22Rv1 (cell line): ENCODE measurements around the gene SPAG8.

ENCODE experiments used
- ZFX ChIP-seq: fragments of 450-650 bp; IDR thresholded peaks from 2 replicates; pipeline ENCODE4 v1.6.1; 2017; ENCODE audit warnings: antibody characterized with exemption, borderline replicate concordance
- TF ChIP-seq, protein P1 (sequence below): fragments of 450-650 bp; IDR thresholded peaks from 2 replicates; pipeline ENCODE4 v1.5.1; 2017; ENCODE audit warnings: mild to moderate bottlenecking

- TF ChIP-seq, protein P1, sequence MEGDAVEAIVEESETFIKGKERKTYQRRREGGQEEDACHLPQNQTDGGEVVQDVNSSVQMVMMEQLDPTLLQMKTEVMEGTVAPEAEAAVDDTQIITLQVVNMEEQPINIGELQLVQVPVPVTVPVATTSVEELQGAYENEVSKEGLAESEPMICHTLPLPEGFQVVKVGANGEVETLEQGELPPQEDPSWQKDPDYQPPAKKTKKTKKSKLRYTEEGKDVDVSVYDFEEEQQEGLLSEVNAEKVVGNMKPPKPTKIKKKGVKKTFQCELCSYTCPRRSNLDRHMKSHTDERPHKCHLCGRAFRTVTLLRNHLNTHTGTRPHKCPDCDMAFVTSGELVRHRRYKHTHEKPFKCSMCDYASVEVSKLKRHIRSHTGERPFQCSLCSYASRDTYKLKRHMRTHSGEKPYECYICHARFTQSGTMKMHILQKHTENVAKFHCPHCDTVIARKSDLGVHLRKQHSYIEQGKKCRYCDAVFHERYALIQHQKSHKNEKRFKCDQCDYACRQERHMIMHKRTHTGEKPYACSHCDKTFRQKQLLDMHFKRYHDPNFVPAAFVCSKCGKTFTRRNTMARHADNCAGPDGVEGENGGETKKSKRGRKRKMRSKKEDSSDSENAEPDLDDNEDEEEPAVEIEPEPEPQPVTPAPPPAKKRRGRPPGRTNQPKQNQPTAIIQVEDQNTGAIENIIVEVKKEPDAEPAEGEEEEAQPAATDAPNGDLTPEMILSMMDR = no peak
- no peak for TF ChIP-seq ZFX
Measured at GRCh38 chr9:35806101-35806500, 6.0 kb downstream of the SPAG8 start.
